GM19395 (cell line): Measurements from ENCODE around the gene RTL1.

Source experiments
- ATAC-seq: cut with Tn5 transposase; IDR thresholded peaks from one replicate; pipeline ENCODE4 v1.9.1; 2021; ENCODE audit warnings: mild to moderate bottlenecking, moderate library complexity; ENCODE audit not compliant: unreplicated experiment

RTL1 gene

DNA sequence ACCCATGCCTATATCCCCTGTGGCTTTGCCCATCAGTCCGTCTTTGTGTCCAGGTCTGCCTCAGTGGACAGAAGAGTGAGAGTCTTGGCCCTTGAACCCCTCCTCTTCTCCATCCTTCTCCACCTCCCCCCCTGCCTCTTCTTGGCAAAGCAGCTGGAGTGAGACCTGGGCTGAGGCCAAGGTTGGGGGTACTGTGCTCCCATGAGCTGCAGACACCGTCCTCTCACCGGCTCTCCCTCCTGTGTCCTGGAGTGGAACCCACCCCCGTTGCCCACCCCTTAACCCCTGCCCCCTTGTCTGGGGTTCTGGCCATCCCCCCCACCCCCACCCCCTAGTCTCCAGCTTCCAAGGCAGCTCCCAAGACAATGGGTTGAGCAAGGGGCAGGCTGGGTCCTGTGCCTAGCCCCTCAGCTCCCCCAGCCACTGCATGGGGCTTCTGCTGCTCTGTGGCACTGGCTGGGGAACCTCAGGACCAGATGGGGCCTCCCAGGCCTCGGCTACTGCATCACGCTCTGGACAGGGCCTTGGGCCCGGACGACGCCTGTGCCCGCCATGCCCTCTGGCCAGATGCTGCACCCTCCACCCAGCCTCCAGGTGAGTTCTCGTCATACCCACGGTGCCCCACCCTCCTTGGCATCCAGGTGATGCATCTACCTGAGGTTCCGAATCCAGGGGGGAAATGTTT is 35.7 kb downstream of the RTL1 start:
- no peak for ATAC-seq

GRCh38 chr14:100866666-100867630 is 36.6 kb downstream of the RTL1 start:
- no peak for ATAC-seq

GRCh38 chr14:100865682-100866591 is 37.6 kb downstream of the RTL1 start:
- ATAC-seq = no peak

DNA sequence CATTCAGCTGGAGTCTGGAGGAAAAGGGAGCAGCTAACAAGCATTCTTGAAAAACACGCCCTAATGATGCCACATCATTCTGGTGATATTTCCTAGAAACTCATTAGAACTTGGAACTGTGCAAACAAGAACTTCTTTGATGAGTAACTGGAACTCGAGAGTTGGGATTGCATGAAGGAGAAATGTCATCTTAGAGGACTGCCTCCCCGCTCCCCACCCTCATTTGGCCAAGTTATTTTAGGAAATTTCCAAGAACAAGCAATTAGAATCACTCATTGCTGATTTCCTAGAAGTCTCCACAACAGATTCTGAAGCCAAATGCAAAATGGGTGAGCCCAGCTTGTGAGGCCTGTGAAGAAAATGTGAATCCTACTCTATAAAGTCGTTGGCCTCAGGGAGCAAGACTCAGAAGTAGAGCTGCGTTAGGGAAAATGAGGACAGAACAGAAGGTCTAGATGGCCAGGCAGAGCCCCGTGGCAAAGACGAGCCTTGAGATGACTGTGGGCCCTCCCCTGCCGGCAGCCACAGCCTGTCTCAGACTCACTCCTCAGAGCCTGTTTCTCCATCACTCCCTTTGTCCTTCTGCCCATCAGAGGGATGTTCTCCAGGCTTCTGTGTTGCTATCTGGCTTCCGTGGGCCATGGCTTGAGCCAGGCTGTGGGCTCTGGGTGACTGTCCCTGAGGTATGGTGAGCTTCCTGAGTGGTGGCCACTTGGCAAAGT is 38.4 kb downstream of the RTL1 start:
- ATAC-seq = no peak

DNA sequence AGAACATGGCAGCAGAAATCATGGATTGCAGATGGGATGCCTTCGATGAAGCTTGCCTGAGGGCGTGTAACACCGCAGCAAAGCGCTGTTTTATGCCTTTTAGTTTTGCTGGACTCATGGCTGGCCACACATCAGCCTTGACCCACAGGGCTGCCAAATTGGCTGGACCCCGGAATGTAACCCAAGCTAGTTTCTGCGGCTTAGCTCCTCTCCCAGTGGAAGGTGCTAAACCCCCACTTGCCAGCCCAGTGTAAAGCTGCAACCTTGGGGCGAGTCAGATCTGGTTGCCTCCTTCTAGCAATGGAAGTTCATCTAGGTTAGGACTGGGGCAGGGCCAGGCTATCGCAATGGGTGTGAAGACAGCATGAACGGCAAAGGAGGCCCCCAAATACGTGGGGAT is 39.3 kb downstream of the RTL1 start:
- no peak for ATAC-seq

DNA sequence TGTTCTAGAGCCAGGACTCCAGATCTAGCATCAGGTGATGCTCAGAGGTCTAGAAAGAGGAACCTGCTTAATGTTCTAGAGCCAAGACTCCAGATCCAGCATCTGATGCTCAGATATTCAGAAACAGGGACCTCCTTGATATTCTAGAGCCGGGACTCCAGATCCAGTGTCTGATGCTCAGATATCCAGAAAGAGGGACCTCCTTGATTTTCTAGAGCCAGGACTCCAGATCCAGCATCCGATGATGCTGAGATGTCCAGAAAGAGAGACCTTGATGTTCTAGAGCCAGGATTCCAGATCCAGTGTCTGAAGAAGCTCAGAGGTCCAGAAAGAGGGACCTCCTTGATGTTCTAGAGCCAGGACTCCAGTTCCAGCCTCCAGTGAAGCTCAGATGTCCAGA is 40.7 kb downstream of the RTL1 start:
- ATAC-seq = no peak

GRCh38 chr14:100862277-100862676 is 41.2 kb downstream of the RTL1 start:
- no peak for ATAC-seq

- ATAC-seq = no peak
These were observed 41.6 kb downstream of the RTL1 start for GRCh38 chr14:100861937-100862247.

- no peak for ATAC-seq
These were observed 42.2 kb downstream of the RTL1 start for GRCh38 chr14:100861188-100861936.

DNA sequence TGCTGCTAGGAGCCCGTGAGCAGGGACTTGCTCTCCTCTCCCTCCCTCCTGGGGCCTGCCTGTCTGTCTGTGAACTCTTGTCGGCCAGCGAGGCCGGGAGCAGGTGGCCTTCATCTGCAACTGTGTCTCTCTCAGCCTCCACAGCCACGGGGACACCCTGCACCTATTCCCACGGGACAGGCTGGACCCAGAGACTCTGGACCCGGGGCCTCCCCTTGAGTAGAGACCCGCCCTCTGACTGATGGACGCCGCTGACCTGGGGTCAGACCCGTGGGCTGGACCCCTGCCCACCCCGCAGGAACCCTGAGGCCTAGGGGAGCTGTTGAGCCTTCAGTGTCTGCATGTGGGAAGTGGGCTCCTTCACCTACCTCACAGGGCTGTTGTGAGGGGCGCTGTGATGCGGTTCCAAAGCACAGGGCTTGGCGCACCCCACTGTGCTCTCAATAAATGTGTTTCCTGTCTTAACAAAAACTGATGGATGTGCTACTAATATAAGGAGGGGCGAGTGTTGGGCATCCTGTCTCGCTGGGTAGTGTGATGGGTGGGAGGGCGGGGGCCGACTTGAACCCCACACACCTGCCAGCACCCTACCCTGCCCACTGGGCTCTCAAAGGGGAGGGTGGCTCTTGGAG is 42.9 kb downstream of the RTL1 start:
- no peak for ATAC-seq

- ATAC-seq = no peak
These were observed 43.7 kb downstream of the RTL1 start for GRCh38 chr14:100859781-100860180.

- ATAC-seq = no peak
These were observed 44.7 kb downstream of the RTL1 start for GRCh38 chr14:100858838-100859220.

GRCh38 chr14:100857923-100858837 is 45.3 kb downstream of the RTL1 start:
- ATAC-seq = no peak

DNA sequence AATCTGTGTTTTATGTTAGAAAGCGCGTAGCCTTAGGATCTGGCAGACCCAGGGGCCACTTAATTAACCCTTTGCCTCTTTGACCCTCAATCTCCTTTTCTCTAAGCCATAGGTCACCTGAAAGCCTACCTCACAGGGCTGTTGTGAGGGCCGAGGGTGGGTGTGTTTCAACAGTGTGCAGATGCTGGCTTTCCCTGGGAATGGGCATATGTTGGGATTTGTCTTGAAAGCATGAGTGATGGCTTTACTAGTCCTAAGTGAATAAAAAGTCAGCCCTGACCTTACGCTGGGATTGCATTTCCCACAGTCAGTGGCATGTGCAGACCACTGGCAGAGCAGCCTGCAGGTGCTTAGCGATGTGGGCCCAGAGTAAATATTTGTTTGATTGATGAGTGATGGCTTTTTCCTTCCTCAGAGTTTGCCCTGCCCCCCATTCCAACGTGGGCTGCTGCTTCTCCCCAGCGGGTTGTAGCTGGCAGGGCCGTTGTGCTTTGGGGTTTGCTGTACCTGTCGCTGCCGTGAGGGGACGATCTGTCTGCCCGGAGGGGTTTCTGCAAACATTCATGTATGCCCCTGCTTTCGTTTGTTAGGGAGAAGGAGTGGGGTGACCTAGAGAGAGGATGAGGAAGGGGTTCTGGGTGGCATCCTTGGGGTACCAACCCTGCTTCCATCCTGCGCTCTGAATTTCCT is 46.1 kb downstream of the RTL1 start:
- no peak for ATAC-seq

DNA sequence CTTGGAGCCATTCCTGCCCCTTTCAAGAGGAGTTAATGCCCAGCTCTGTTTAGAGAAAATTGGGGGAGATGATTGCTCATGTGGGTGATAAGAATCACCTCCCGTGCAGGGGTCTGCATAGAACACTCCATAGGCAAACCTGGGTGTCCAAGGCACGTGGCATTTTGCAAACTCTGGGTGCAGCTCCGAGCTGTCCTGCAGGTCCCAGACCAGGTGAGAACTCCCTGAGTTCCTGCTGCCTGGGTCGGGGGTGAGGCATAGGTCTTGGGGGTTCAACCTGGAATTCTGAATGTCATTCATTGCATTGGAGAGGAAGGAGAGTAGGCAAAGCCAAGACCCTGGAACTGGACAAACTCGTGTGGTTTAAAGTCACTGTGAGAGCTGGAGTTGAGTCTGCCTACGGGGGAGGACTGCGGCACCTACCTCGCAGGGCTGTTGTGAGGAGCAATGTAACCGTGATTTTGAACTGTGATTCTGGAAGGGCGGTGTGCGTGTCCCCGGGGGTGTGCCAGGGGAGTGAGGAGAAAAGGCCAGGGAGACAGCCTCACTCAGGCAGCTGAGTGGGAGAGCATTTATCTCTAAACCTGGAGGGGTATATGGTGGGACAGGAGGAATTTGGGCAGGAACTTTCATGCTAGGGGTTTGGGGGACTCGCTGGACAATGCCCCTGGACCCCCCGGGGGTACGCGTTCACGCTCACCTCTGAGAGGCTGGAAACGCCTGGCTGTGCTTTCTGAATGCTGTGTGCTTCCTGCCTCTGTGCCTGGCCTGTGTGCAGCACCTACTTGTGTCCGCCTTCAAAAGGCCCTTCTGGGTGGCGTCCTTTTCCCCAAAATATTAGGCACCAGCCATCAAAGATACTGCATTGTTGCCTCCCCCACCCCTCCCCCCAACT is 47.2 kb downstream of the RTL1 start:
- no peak for ATAC-seq

- ATAC-seq = no peak
These were observed 48.1 kb downstream of the RTL1 start for GRCh38 chr14:100855256-100855930.
